NT2/D1 (cell line): ENCODE data around the gene TNFRSF1B.

Experiments
- SUZ12 ChIP-seq: IDR thresholded peaks from 2 replicates; pipeline ENCODE4 v1.6.1; 2011; ENCODE audit not compliant: insufficient read length, insufficient read depth; ENCODE audit errors: extremely low read depth
- YY1 ChIP-seq: IDR thresholded peaks from 2 replicates; pipeline ENCODE4 v1.6.1; 2011; ENCODE audit not compliant: insufficient read length, insufficient read depth
- ZNF274 ChIP-seq: IDR thresholded peaks from 2 replicates; pipeline ENCODE4 v1.6.1; 2011; ENCODE audit warnings: mild to moderate bottlenecking, low read depth, low read length

- TF ChIP-seq SUZ12, result no peak
- no peak for TF ChIP-seq YY1
- TF ChIP-seq ZNF274, result no peak
Observed at GRCh38 chr1:12142141-12142823, 24.5 kb upstream of the TNFRSF1B start.
